OCI-LY1 (cell line): ENCODE data around the gene IGFBP7.

ENCODE experiments used
- H2AFZ ChIP-seq: fragments of 200-600 bp; sonication (generic), shearing (Covaris generic); 2 replicates; pipeline ENCODE4 v1.6.0; 2014; ENCODE audit warnings: antibody characterized with exemption, mild to moderate bottlenecking, low read length
- H3F3A ChIP-seq: fragments of 200-600 bp; sonication (generic), shearing (Covaris generic); 2 replicates; pipeline ENCODE4 v1.6.0; 2014; ENCODE audit warnings: mild to moderate bottlenecking, antibody characterized with exemption, low read length, moderate library complexity; ENCODE audit not compliant: insufficient read depth
- H3K27ac ChIP-seq: fragments of 200-600 bp; sonication (generic); 2 replicates; pipeline ENCODE4 v1.5.1; 2014; ENCODE audit warnings: low read length, mixed run types, mild to moderate bottlenecking, low read depth; ENCODE audit not compliant: poor library complexity, severe bottlenecking
- H3K27me3 ChIP-seq: fragments of 200-600 bp; sonication (generic); 2 replicates; pipeline ENCODE4 v1.6.0; 2014; ENCODE audit warnings: antibody characterized with exemption, mild to moderate bottlenecking, low read length, moderate library complexity; ENCODE audit not compliant: insufficient read depth
- H3K36me3 ChIP-seq: fragments of 200-600 bp; sonication (generic); 2 replicates; pipeline ENCODE4 v1.6.1; 2014; ENCODE audit warnings: mild to moderate bottlenecking, antibody characterized with exemption, low read length, moderate library complexity, mixed read lengths; ENCODE audit not compliant: insufficient read depth
- H3K4me1 ChIP-seq: fragments of 200-600 bp; sonication (generic); 2 replicates; pipeline ENCODE4 v1.5.1; 2014; ENCODE audit warnings: mild to moderate bottlenecking, low read length, moderate library complexity; ENCODE audit not compliant: insufficient read depth, severe bottlenecking
- H3K4me2 ChIP-seq: fragments of 200-600 bp; sonication (generic), shearing (Covaris generic); 2 replicates; pipeline ENCODE4 v1.6.1; 2014; ENCODE audit warnings: low read length
- H3K4me3 ChIP-seq: fragments of 200-600 bp; sonication (generic); 2 replicates; pipeline ENCODE4 v1.5.1; 2014; ENCODE audit warnings: low read length, low read depth, mild to moderate bottlenecking, mixed read lengths; ENCODE audit not compliant: poor library complexity, severe bottlenecking
- H3K79me2 ChIP-seq: fragments of 200-600 bp; shearing (Covaris generic); 2 replicates; pipeline ENCODE4 v1.6.1; 2016; ENCODE audit warnings: mixed run types, low read length, mixed read lengths; ENCODE audit not compliant: insufficient read depth
- H3K9ac ChIP-seq: fragments of 200-600 bp; sonication (generic), shearing (Covaris generic); 2 replicates; pipeline ENCODE4 v1.6.1; 2014; ENCODE audit warnings: mild to moderate bottlenecking, low read length, mixed read lengths
- H3K9me2 ChIP-seq: fragments of 200-600 bp; sonication (generic), shearing (Covaris generic); 2 replicates; pipeline ENCODE4 v1.6.1; 2014; ENCODE audit warnings: low read depth, mild to moderate bottlenecking, low read length, mixed read lengths
- H3K9me3 ChIP-seq: fragments of 200-600 bp; shearing (Covaris generic); 2 replicates; pipeline ENCODE4 v1.6.1; 2014; ENCODE audit warnings: low read length, mixed read lengths
- H4K20me1 ChIP-seq: fragments of 200-600 bp; sonication (generic), shearing (Covaris generic); 2 replicates; pipeline ENCODE4 v1.6.0; 2016; ENCODE audit warnings: mild to moderate bottlenecking, low read length; ENCODE audit not compliant: insufficient read depth
- EZH2 ChIP-seq: fragments of 200-600 bp; sonication (generic), shearing (Covaris generic); IDR thresholded peaks from 2 replicates; pipeline ENCODE4 v1.8.0; 2017; ENCODE audit warnings: borderline replicate concordance, mixed run types, mild to moderate bottlenecking, antibody characterized with exemption, low read length, moderate library complexity, mixed read lengths
- TF ChIP-seq, protein P1 (sequence below): fragments of 200-600 bp; sonication (generic), shearing (Covaris generic); IDR thresholded peaks from 2 replicates; pipeline ENCODE4 v1.5.1; 2017; ENCODE audit warnings: mild to moderate bottlenecking, antibody characterized with exemption, low read length, moderate library complexity, mixed read lengths

The IGFBP7 gene

DNA sequence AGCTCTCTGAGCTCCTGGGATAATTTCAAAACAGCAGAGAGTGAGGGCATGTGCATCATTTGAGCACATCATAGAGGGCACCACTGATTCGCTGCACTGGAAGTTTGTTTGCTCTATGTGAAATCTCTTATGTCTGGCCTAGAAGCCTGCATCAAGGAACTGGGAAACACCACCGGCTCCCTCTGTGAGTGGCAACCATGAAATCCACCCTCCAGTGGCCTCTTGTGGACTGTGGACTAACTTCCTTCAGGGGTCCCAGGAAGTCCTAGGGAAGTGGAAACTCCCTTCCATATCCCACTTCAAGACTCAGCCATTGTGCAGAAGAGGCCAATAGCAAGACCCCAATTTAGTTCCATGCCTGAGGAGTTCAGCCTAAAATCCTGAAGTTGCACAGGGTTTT lies 48.0 kb upstream of the IGFBP7 start:
- Histone ChIP-seq H4K20me1 (no peaks in the 10 kb centered on the region), H3K79me2 (no peaks in the 10 kb centered on the region), H3K27ac (no peak overlapping the region), H3K4me1 (no peaks in the 10 kb centered on the region), H3K27me3 (no peaks in the 10 kb centered on the region; the same call in 1 of the 2 replicates), H3F3A (no peaks in the 10 kb centered on the region), H3K9me2 (no peaks in the 10 kb centered on the region), H3K4me3 (no peak overlapping the region), H3K36me3 (no peaks in the 10 kb centered on the region), H2AFZ (no peak overlapping the region), H3K4me2 (no peak overlapping the region), H3K9me3 (peaks cover 3% of the 10 kb centered on the region; the same call in 1 of the 2 replicates), H3K9ac (no peak overlapping the region)
- TF ChIP-seq, protein P1, sequence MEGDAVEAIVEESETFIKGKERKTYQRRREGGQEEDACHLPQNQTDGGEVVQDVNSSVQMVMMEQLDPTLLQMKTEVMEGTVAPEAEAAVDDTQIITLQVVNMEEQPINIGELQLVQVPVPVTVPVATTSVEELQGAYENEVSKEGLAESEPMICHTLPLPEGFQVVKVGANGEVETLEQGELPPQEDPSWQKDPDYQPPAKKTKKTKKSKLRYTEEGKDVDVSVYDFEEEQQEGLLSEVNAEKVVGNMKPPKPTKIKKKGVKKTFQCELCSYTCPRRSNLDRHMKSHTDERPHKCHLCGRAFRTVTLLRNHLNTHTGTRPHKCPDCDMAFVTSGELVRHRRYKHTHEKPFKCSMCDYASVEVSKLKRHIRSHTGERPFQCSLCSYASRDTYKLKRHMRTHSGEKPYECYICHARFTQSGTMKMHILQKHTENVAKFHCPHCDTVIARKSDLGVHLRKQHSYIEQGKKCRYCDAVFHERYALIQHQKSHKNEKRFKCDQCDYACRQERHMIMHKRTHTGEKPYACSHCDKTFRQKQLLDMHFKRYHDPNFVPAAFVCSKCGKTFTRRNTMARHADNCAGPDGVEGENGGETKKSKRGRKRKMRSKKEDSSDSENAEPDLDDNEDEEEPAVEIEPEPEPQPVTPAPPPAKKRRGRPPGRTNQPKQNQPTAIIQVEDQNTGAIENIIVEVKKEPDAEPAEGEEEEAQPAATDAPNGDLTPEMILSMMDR: no peak
- TF ChIP-seq EZH2: no peak

DNA sequence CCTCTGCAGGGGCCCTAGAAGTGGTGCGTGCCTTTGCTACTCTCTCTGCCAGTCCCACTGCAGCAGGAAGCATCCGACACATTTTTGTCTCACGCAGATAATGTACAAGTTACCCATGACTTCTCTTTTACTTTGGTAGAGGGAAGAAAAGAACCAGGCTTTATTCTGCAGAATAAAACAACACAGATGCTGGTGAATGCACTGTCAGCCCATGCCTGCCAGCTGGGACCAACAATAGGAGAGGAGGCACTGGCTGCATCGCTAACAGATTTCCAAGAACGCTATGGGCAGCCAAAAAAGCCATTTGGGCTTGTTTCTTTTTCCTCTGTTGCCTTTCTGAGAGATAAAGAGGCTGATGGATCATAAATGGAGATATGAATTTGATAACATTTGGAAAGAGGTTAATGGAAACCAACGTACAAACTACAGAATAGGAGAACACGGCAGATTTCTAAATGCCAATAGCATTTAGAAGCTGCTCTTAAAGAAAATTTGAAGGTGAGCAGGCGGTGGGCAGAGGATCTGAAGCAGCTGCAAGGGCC lies 47.5 kb upstream of the IGFBP7 start:
- H3K4me2 ChIP-seq: no peak overlapping the region
- H3K27ac ChIP-seq: no peak overlapping the region
- no peak overlapping the region for H3K9ac ChIP-seq
- TF ChIP-seq, protein P1: no peak
- TF ChIP-seq EZH2: no peak
- no peaks in the 10 kb centered on the region for H3K9me3 ChIP-seq
- H3K79me2 ChIP-seq: no peaks in the 10 kb centered on the region
- no peak overlapping the region for H3K4me3 ChIP-seq
- no peaks in the 10 kb centered on the region for H4K20me1 ChIP-seq
- no peak overlapping the region for H2AFZ ChIP-seq
- no peaks in the 10 kb centered on the region; the same call in 1 of the 2 replicates for H3K27me3 ChIP-seq
- H3F3A ChIP-seq: no peaks in the 10 kb centered on the region
- H3K9me2 ChIP-seq: no peaks in the 10 kb centered on the region
- no peaks in the 10 kb centered on the region for H3K4me1 ChIP-seq
- H3K36me3 ChIP-seq: no peaks in the 10 kb centered on the region

DNA sequence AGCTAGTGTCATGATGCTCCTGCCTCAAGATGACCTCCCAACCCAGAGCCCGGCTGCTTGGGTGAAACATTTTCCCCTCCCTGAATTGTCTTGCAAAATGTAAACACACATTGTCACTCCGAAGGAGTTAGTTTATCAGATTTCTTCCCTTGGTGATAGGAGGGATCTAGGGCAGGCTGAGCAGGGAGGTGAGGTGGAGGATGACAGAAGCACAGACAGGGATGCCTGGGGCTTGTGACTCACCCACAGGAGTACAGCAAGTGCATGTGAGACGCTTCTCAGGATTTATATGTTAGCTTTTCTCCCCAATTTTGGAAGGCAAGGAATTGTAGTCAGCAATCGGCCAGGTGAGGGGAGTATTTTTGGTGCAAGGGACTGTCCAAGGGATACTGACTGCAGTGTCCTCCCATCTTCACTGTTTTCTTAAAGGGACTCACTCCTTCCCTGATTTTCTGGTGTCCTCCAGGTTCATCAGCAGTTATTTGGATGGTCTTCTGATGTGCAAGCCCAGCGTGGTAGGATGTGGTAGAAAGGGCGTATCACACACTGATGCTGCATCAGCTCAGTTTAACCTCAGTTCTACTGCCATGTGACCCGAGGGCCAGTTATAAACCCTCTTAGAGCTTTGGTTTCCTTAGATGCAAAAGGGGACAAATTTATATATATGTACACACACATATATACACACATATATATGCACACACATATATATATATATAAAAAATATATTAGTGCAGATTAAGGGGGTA lies 46.2 kb upstream of the IGFBP7 start:
- H3F3A ChIP-seq: no peaks in the 10 kb centered on the region
- H3K27me3 ChIP-seq: no peaks in the 10 kb centered on the region
- H3K9ac ChIP-seq: no peak overlapping the region
- no peak overlapping the region for H3K4me2 ChIP-seq
- TF ChIP-seq, protein P1: no peak
- no peak for TF ChIP-seq EZH2
- no peaks in the 10 kb centered on the region for H3K9me2 ChIP-seq
- H4K20me1 ChIP-seq: no peaks in the 10 kb centered on the region
- no peaks in the 10 kb centered on the region for H3K9me3 ChIP-seq
- no peak overlapping the region for H3K27ac ChIP-seq
- no peaks in the 10 kb centered on the region for H3K4me1 ChIP-seq
- no peaks in the 10 kb centered on the region for H3K36me3 ChIP-seq
- H2AFZ ChIP-seq: no peak overlapping the region
- no peak overlapping the region for H3K4me3 ChIP-seq
- H3K79me2 ChIP-seq: no peaks in the 10 kb centered on the region
